NCI-H748 (cell line): Measurements from ENCODE around the gene FHOD1.

Experiments
- DNase-seq: peaks from one replicate; lab custom pipeline; 2025; ENCODE audit not compliant: unreplicated experiment; lab: John Stamatoyannopoulos, UW

FHOD1 gene

GRCh38 chr16:67247192-67248072 is at the start of gene FHOD1:
FHOD1 (minus strand) TSS chr16:67247481; CDS start chr16:67247410, 71 bp downstream.
- peak; percentile 89 for DNase-seq

DNA sequence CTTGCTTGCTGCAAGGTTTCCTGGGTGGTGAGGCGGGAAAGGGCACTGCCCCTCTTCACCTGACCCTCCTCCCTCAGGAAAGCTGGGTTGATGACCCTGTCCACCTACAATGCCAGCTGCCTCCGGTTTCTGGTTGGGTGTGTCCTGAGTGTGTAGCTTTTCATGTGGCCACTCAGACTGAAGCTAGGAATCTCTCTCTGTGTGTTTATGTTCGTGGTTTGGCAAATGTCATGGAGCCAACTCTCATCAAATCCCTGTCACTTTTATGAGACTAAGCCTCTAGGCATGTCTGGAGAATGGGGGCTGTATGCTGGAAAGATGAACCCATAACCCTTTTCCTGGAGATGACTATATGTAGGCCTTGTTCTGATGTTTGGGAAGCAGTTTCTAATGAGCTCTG is 49.1 kb upstream of the FHOD1 start:
- DNase-seq: no peak

DNA sequence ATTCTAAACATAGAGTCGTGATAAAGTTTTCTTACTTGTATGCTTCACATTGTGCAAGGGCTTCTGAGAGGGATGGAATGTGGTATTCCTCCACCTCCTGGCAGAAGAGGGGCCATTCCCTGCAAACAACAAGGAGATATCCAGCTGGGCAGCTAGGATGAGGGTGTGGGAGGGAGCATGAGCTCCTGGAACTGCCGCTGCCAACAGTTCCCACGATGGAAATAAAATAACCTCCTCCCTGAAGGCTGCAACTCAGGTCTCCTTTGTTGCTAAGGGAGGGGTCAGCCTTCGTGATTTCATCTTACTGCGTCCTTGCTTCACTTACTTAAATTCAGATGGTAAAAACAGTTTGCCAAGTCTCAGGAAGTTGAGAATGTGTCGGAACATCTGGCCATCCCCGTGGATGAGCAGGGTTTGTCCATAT is 47.7 kb upstream of the FHOD1 start:
- no peak for DNase-seq

DNA sequence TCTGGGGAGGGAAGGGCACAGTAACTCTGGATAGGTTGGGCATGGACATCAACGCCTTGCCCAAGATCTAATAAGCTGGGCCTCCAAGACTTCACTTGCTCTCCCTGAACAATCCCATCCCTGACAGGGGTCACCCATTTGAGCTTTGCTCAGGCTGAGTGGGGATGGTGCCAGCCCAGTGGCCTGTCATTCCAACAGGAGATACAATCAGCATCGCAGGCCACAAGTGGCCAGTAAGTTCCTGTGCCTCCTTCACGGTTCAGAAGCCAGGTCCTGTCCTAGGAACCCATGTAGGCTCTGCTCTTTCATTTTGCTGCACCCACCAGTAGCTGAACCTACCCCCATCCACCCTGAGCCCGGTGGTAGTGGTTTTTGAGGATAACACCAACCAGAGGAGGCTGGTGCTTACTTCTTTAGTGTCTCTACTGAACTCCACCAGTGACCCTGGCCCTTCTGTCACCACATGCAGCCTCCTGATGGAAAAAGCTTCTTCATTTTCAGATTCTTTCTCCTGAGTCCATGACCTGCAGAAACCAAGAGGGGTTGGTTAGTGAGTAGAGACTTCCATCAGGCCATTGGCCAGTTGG is 47.0 kb upstream of the FHOD1 start:
- DNase-seq: no peak

GRCh38 chr16:67291461-67291860 is 44.2 kb upstream of the FHOD1 start:
- no peak for DNase-seq

DNA sequence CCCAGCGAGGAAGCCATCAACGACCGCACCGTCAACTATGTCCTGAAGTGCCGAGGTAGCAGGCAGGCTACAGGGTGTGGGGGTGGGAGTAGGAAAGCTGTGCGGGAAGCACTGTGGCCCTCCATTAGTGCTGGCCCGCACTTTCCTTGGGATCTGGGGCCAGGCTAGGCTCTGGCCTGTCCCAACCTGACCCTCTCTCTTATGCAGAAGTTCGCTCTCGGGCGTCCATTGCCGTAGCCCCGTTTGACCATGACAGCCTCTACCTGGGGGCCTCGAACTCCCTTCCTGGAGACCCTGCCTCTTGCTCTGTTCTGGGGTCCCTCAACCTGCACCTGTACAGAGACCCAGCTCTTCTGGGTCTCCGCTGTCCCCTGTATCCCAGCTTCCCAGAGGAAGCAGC is 40.7 kb upstream of the FHOD1 start:
- no peak for DNase-seq

- no peak for DNase-seq
Measured at GRCh38 chr16:67286441-67287235, 39.4 kb upstream of the FHOD1 start.

DNA sequence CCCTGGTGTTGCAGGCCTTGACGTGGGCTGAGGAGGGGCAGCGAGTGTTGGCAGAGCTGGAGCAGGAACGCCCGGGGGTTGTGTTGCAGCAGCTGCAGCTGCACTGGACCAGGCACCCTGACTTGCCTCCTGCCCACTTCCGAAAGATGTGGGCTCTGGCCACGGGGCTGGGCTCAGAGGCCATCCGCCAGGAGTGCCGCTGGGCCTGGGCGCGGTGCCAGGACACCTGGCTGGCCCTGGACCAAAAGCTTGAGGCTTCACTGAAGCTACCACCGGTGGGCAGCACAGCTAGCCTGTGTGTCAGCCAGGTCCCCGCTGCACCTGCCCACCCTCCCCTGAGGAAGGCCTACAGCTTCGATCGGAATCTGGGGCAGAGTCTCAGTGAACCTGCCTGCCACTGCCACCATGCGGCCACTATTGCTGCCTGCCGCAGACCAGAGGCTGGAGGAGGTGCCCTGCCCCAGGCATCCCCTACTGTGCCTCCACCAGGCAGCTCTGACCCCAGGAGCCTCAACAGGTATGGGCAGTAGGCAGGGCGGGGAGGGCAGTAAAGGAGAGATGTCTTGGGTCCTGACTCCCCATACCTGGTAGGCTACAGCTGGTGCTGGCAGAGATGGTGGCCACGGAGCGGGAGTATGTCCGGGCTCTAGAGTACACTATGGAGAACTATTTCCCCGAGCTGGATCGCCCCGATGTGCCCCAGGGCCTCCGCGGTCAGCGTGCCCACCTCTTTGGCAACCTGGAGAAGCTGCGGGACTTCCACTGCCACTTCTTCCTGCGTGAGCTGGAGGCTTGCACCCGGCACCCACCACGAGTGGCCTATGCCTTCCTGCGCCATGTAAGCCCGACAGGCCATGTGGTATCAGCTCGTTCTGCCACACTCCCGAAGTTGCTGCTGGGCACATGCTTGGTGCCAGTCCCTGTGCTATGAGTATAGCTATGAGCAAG is 37.7 kb upstream of the FHOD1 start:
- peak; percentile 87 for DNase-seq

DNA sequence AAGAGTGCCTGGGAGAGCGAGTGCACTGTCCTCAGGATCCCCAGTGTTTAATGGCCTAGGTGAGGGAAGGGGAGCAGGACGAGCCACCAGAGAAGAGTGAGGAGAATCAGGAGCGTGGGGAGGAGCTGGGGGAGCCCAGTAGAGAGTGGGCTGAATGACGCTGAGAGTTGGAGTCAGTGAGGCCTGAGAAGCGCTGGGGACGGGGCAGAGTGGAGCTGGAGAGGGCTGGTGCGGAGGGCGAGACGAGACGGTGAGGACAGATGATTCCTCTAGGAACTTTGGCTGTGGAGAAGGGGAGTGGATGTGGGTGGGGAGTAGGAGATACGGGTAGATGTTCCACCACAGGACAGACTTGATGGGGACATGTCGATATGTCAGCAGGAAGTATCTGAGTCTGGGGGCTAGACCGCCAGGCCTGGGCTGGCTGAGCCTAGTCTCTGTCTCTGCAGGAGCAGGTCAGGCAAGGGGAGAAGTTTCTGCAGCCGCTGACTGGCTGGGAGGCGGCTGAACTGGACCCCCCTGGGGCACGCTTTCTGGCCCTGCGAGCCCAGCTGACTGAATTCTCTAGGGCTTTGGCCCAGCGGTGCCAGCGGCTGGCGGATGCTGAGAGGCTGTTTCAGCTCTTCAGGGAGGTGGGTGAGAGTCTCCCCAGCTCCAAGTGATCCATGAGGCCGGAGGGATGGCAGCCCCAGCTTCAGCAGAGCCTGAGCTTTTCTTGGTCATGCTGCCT is 36.7 kb upstream of the FHOD1 start:
- DNase-seq: no peak

DNA sequence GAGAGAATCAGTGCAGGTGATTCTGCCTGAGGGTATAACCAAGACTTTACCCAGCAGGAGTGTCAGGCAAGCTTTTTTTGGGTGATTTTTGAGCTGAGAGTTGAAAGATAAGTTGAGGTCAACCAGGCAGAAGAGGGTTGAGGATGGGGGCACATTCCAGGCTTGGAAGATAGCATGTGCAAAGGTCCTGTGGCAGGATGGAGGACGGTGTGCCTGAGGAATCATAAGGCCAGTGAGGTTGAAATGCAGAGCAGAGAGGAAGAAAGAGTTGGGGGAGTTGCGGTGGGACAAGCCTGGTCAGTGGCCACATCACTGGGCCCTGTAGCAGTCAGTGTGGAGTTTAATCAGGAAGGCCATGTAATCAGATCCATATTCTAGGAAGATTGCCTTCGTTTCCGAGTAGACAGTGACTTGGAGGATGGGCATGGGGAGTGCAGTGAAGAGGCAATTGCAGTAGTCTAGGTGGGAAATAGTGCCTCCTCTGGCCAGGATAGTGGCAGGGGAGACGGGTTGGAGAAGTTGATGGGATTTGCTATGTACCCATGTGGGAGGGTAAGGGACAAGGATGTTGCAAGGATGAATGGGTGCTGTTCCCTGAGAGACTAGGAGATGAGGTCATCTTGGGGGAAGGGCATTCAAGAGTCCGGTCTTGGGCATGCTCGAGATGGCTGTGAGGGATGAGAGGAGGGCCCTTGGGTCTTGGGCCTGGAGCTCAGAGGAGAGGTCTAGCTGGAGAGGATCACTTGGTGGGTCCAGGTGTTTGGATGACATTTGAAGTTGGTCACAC is 36.0 kb upstream of the FHOD1 start:
- DNase-seq: no peak

GRCh38 chr16:67282447-67282805 is 35.1 kb upstream of the FHOD1 start:
- DNase-seq: no peak

- no peak for DNase-seq
Measured at GRCh38 chr16:67281536-67282446, 34.5 kb upstream of the FHOD1 start.

- DNase-seq: no peak
Measured at GRCh38 chr16:67280090-67281015, 33.1 kb upstream of the FHOD1 start.

DNA sequence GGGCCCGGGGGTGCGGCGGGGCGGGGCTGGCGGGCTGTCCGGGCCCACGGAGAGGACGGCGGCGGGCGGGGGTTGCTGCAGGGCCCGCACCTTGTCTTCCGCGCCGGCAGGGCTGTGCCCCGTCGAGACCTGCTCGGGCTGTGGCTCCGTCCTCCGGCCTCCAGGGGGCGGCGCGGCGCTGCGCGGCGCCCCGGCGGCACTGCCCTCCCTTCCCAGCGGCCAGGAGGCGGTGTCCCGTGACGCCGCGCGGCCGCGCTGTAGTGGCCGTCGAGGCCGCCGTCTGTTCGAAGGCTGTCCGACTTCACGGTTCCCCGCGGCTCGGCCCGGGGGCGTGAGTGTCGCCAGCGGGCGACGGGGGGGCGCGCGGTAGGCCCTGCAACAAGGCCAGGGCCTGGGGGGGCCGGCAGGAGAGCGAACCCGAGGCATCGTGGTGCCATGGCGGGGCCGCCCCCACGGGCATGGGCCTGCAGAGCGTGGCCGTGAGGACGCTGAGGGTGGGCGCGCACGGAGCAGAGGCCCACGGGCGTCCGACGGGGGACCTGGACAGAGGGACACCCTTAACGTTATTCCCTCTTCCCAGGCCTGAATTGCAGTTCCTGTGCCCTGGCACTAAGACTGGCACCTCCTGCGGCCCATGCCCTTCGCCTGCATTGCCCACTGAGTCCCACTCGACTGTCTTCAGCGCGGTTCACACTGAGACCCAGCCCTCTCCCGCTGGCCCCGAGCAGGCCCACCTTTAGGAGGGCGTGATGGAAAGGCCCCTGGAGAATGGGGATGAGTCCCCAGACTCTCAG is 32.2 kb upstream of the FHOD1 start, which contains the start of gene PLEKHG4:
Gene PLEKHG4 (plus strand): TSS at position 237 of the 794 bp plus-strand sequence. CDS start 513 bp downstream, at position 750.
- peak; percentile 75 for DNase-seq

DNA sequence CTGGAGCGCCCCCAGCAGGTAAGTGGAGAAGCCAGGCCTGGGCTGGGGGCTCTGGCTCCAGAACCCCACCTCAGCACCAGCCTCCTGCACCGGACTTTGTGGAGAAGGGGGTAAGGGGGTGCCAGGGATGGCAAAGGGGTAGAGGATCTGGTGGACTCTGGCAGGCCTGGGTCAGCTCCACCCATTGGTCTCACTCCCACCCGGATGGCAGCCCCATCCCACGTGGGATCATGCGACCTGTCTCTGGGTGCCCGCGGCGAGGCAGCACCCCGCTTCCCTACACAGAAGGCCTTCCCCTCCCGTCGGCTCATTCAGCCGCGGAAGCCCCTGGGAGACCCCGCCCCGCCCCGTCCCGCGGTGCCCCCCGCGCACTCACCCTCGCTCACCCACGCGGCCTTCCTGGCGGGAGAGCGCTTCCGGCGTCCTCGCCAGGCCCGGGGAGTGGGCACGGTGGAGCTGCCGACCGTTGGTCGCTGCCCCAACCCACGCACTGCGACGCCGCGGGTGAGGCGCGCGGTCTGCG is 31.6 kb upstream of the FHOD1 start:
- DNase-seq: peak; percentile 53
